ENCODE data around the gene FMO3. TPM values are rescaled to one million over a fixed set of nuclear protein-coding genes. Genes with fewer than 3 reads are reported as not detected.

Gene FMO3
- polyA plus RNA-seq, 1 donor (not counting 4 experiments of a cell fraction or from before 2014, with no cell fraction given), result not detected

- DNase-seq (ENCODE audit: low read depth, low spot score) (no peak), FAIRE-seq (no peak)
- no peak overlapping the region for H3K9ac ChIP-seq (ENCODE audit: control insufficient read depth, extremely low read depth, insufficient read depth, low read length)
- H3K4me2 ChIP-seq (ENCODE audit: control insufficient read depth, extremely low read depth, insufficient read depth, low read depth, low read length), result no peak overlapping the region
- no peaks in the 10 kb centered on the region for H3K9me3 ChIP-seq (ENCODE audit: control insufficient read depth, low read depth, low read length)
- no peaks in the 10 kb centered on the region for H3K36me3 ChIP-seq (ENCODE audit: control insufficient read depth in 2 of 2, extremely low read depth in 1 of 2, insufficient read depth in 2 of 2, low read length in 2 of 2)
- no peaks in the 10 kb centered on the region for H4K20me1 ChIP-seq (ENCODE audit: control insufficient read depth, extremely low read depth, insufficient read depth, low read length)
- no peak overlapping the region for H3K27ac ChIP-seq (ENCODE audit: control insufficient read depth, insufficient read depth, low read length)
- H3K79me2 ChIP-seq (ENCODE audit: control insufficient read depth, insufficient read depth, low read length), result no peaks in the 10 kb centered on the region
- peak overlapping the region; percentile 54 for H2AFZ ChIP-seq (ENCODE audit: control insufficient read depth, low read length)
- dilution Hi-C loops (cut with MboI; ENCODE audit: extremely low pct_ligation_motif_present, low sequenced_read_pairs), result no loop called here
- H3K27me3 ChIP-seq (ENCODE audit: control insufficient read depth, extremely low read depth, insufficient read depth, low read length), result no peaks in the 10 kb centered on the region
- no peak for TF ChIP-seq EZH2 (IDR thresholded peaks at IDR 0.05; ENCODE audit: low read length)
- TF ChIP-seq, protein P1, sequence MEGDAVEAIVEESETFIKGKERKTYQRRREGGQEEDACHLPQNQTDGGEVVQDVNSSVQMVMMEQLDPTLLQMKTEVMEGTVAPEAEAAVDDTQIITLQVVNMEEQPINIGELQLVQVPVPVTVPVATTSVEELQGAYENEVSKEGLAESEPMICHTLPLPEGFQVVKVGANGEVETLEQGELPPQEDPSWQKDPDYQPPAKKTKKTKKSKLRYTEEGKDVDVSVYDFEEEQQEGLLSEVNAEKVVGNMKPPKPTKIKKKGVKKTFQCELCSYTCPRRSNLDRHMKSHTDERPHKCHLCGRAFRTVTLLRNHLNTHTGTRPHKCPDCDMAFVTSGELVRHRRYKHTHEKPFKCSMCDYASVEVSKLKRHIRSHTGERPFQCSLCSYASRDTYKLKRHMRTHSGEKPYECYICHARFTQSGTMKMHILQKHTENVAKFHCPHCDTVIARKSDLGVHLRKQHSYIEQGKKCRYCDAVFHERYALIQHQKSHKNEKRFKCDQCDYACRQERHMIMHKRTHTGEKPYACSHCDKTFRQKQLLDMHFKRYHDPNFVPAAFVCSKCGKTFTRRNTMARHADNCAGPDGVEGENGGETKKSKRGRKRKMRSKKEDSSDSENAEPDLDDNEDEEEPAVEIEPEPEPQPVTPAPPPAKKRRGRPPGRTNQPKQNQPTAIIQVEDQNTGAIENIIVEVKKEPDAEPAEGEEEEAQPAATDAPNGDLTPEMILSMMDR (optimal IDR thresholded peaks at IDR 0.05 in 1 of 3, IDR thresholded peaks at IDR 0.05 in 1 of 3, conservative IDR thresholded peaks at IDR 0.05 in 1 of 3; ENCODE audit: extremely low read depth in 1 of 3, insufficient read depth in 2 of 3, low read length in 3 of 3), result no peak
- H3K4me3 ChIP-seq (ENCODE audit: control insufficient read depth in 2 of 3, extremely low read depth in 1 of 3, insufficient read depth in 2 of 3, low read depth in 1 of 3, low read length in 3 of 3), result no peak overlapping the region
- no peaks in the 10 kb centered on the region for H3K9me1 ChIP-seq (ENCODE audit: control insufficient read depth, extremely low read depth, insufficient read depth, low read length)
- H3K4me1 ChIP-seq (ENCODE audit: control insufficient read depth, extremely low read depth, insufficient read depth, low read length), result no peaks in the 10 kb centered on the region
These were observed 59.5 kb downstream of the FMO3 start for GRCh38 chr1:171150156-171150555.

DNA sequence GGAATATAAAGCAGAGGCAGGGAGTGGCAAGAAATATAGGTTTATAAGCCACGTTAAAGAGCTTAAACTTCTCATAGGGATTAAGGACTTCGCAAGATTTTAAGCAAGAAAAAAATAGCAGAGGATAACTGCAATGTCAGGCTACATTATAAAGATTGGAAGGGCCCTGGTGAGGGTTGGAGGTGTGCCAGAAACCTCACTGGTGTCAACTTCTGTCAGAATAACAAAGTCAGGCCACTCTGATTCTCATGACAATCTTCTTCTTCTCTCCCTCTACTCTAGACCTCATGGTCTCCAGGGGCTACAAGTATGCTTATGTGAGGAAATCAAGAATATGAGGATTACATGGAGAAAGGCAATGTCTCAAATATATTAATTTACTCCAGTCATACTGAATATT, 61.8 kb downstream of the FMO3 start:
- H3K9ac ChIP-seq (ENCODE audit: control insufficient read depth, extremely low read depth, insufficient read depth, low read length), result no peak overlapping the region
- no peak for DNase-seq (ENCODE audit: low read depth, low spot score)
- no peaks in the 10 kb centered on the region for H3K9me1 ChIP-seq (ENCODE audit: control insufficient read depth, extremely low read depth, insufficient read depth, low read length)
- no peak overlapping the region for H3K27ac ChIP-seq (ENCODE audit: control insufficient read depth, insufficient read depth, low read length)
- no peaks in the 10 kb centered on the region for H3K27me3 ChIP-seq (ENCODE audit: control insufficient read depth, extremely low read depth, insufficient read depth, low read length)
- no peak overlapping the region for H3K4me2 ChIP-seq (ENCODE audit: control insufficient read depth, extremely low read depth, insufficient read depth, low read depth, low read length)
- no peaks in the 10 kb centered on the region for H3K9me3 ChIP-seq (ENCODE audit: control insufficient read depth, low read depth, low read length)
- H3K4me3 ChIP-seq (ENCODE audit: control insufficient read depth in 2 of 3, extremely low read depth in 1 of 3, insufficient read depth in 2 of 3, low read depth in 1 of 3, low read length in 3 of 3), result no peak overlapping the region
- no peaks in the 10 kb centered on the region for H3K79me2 ChIP-seq (ENCODE audit: control insufficient read depth, insufficient read depth, low read length)
- FAIRE-seq, result no peak
- no peak overlapping the region for H2AFZ ChIP-seq (ENCODE audit: control insufficient read depth, low read length)
- no peaks in the 10 kb centered on the region for H4K20me1 ChIP-seq (ENCODE audit: control insufficient read depth, extremely low read depth, insufficient read depth, low read length)
- H3K4me1 ChIP-seq (ENCODE audit: control insufficient read depth, extremely low read depth, insufficient read depth, low read length), result no peaks in the 10 kb centered on the region
- dilution Hi-C loops (cut with MboI; ENCODE audit: extremely low pct_ligation_motif_present, low sequenced_read_pairs), result no loop called here
- no peak for TF ChIP-seq EZH2 (IDR thresholded peaks at IDR 0.05; ENCODE audit: low read length)
- TF ChIP-seq, protein P1 (optimal IDR thresholded peaks at IDR 0.05 in 1 of 3, IDR thresholded peaks at IDR 0.05 in 1 of 3, conservative IDR thresholded peaks at IDR 0.05 in 1 of 3; ENCODE audit: extremely low read depth in 1 of 3, insufficient read depth in 2 of 3, low read length in 3 of 3), result no peak
- no peaks in the 10 kb centered on the region for H3K36me3 ChIP-seq (ENCODE audit: control insufficient read depth in 2 of 2, extremely low read depth in 1 of 2, insufficient read depth in 2 of 2, low read length in 2 of 2)

Measured in keratinocyte (primary cell).